CMK (cell line): Measurements from ENCODE around the gene CAP1.
"Not testable (repeated sequence)": the region's sequence is repeated elsewhere in the genome, so short reads cannot be mapped to it uniquely, and the experiment has no call there.

Experiments used
- DNase-seq: peaks from one replicate; pipeline ENCODE4 v3.0.0-alpha.2; 2010; ENCODE audit warnings: low read depth

CAP1 gene

GRCh38 chr1:40040511-40041465 is at the start of gene CAP1:
TSS of gene CAP1 (plus strand) at chr1:40040729. CDS start at chr1:40059347, 18,618 bp downstream.
- DNase-seq, result peak; percentile 98

- no peak for DNase-seq
Measured at GRCh38 chr1:39992234-39992633, 48.3 kb upstream of the CAP1 start.

GRCh38 chr1:39992888-39993287 is 47.6 kb upstream of the CAP1 start:
- DNase-seq, result no peak

GRCh38 chr1:39995973-39996393 is 44.5 kb upstream of the CAP1 start:
- no peak for DNase-seq

GRCh38 chr1:39996396-39997004 is 44.0 kb upstream of the CAP1 start:
- no peak for DNase-seq

- DNase-seq, result no peak
Measured at GRCh38 chr1:40001456-40001855, 39.1 kb upstream of the CAP1 start.

- no peak for DNase-seq
Measured at GRCh38 chr1:40003156-40004093, 37.1 kb upstream of the CAP1 start.

GRCh38 chr1:40004857-40005256 is 35.7 kb upstream of the CAP1 start:
- no peak for DNase-seq

GRCh38 chr1:40007481-40008034 is 33.0 kb upstream of the CAP1 start:
- not testable (repeated sequence) for DNase-seq

GRCh38 chr1:40011198-40011597 is 29.3 kb upstream of the CAP1 start:
- DNase-seq, result no peak

- DNase-seq, result no peak
Measured at GRCh38 chr1:40014253-40014706, 26.2 kb upstream of the CAP1 start.

- DNase-seq, result no peak
Measured at GRCh38 chr1:40014812-40015594, 25.5 kb upstream of the CAP1 start.

- DNase-seq, result no peak
Measured at GRCh38 chr1:40017951-40018575, 22.5 kb upstream of the CAP1 start.

GRCh38 chr1:40020447-40021085 is 20.0 kb upstream of the CAP1 start:
- no peak for DNase-seq

- no peak for DNase-seq
Measured at GRCh38 chr1:40023379-40023944, 17.1 kb upstream of the CAP1 start.

- DNase-seq, result no peak
Measured at GRCh38 chr1:40024671-40025070, 15.9 kb upstream of the CAP1 start.

- no peak for DNase-seq
Measured at GRCh38 chr1:40027647-40028046, 12.9 kb upstream of the CAP1 start.

- no peak for DNase-seq
Measured at GRCh38 chr1:40029608-40030007, 10.9 kb upstream of the CAP1 start.

- no peak for DNase-seq
Measured at GRCh38 chr1:40030528-40031135, 9.9 kb upstream of the CAP1 start.
